ENCODE results near the gene NCKAP5. TPM values are rescaled to one million over a fixed set of nuclear protein-coding genes. Genes with fewer than 3 reads are reported as not detected.
A peak's percentile ranks its signal among the peaks of the same experiment; 100 is the strongest.

NCKAP5 gene
- polyA plus RNA-seq, 1 experiment: 2.1 TPM

GRCh38 chr2:133262893-133263292 lies 305.4 kb downstream of the NCKAP5 start:
- H3K4me3 ChIP-seq (ENCODE audit: low read depth, low read length): no peak overlapping the region
- no peaks in the 10 kb centered on the region for H3K27me3 ChIP-seq (ENCODE audit: control insufficient read depth, insufficient read depth, low read length)
- TF ChIP-seq CTCF (IDR thresholded peaks at IDR 0.05; ENCODE audit: insufficient read depth, low read depth, low read length): peak; percentile 53
- ChIA-PET CTCF (interaction anchor here (0.6 to 5.6 kb wide), 12 partner anchors 23 to 582 kb away, joined by 3 to 37 read pairs (median 3); partner anchors contain the start of gene NCKAP5), POLR2A (no interaction called here)
- no peaks in the 10 kb centered on the region for H3K36me3 ChIP-seq (ENCODE audit: control insufficient read depth, insufficient read depth, low read length)
- DNase-seq (ENCODE audit: low read depth): no peak

GRCh38 chr2:133255360-133255759 lies 312.9 kb downstream of the NCKAP5 start:
- POLR2A ChIA-PET: no interaction called here
- Histone ChIP-seq H3K27me3 (ENCODE audit: control insufficient read depth, insufficient read depth, low read length) (no peaks in the 10 kb centered on the region), H3K4me3 (ENCODE audit: low read depth, low read length) (no peak overlapping the region), H3K36me3 (ENCODE audit: control insufficient read depth, insufficient read depth, low read length) (no peaks in the 10 kb centered on the region)
- CTCF ChIA-PET: interaction anchor here (0.6 to 1.8 kb wide), 2 partner anchors 13 to 282 kb away, joined by 3 to 6 read pairs; no protein-coding TSS in a partner anchor
- no peak for DNase-seq (ENCODE audit: low read depth)
- no peak for TF ChIP-seq CTCF (IDR thresholded peaks at IDR 0.05; ENCODE audit: insufficient read depth, low read depth, low read length)

- ChIA-PET CTCF (interaction anchor here (1.0 kb wide), 1 partner anchor 9 kb away, joined by 3 read pairs; no protein-coding TSS in a partner anchor), POLR2A (no interaction called here)
- Histone ChIP-seq H3K4me3 (ENCODE audit: low read depth, low read length) (no peak overlapping the region), H3K36me3 (ENCODE audit: control insufficient read depth, insufficient read depth, low read length) (no peaks in the 10 kb centered on the region), H3K27me3 (ENCODE audit: control insufficient read depth, insufficient read depth, low read length) (no peaks in the 10 kb centered on the region)
- no peak for DNase-seq (ENCODE audit: low read depth)
- no peak for TF ChIP-seq CTCF (IDR thresholded peaks at IDR 0.05; ENCODE audit: insufficient read depth, low read depth, low read length)
Observed at GRCh38 chr2:133253793-133254192, 314.5 kb downstream of the NCKAP5 start.

- Histone ChIP-seq H3K4me3 (ENCODE audit: low read depth, low read length) (no peak overlapping the region), H3K36me3 (ENCODE audit: control insufficient read depth, insufficient read depth, low read length) (no peaks in the 10 kb centered on the region), H3K27me3 (ENCODE audit: control insufficient read depth, insufficient read depth, low read length) (no peaks in the 10 kb centered on the region)
- no peak for DNase-seq (ENCODE audit: low read depth)
- CTCF ChIA-PET: no interaction called here
- POLR2A ChIA-PET: no interaction called here
- no peak for TF ChIP-seq CTCF (IDR thresholded peaks at IDR 0.05; ENCODE audit: insufficient read depth, low read depth, low read length)
Observed at GRCh38 chr2:133252780-133253355, 315.4 kb downstream of the NCKAP5 start.

GRCh38 chr2:133249362-133249761 lies 318.9 kb downstream of the NCKAP5 start:
- no peaks in the 10 kb centered on the region for H3K27me3 ChIP-seq (ENCODE audit: control insufficient read depth, insufficient read depth, low read length)
- ChIA-PET CTCF (interaction anchor here (0.6 kb wide), 1 partner anchor 69 kb away, joined by 3 read pairs; no protein-coding TSS in a partner anchor), POLR2A (no interaction called here)
- DNase-seq (ENCODE audit: low read depth): no peak
- peaks cover 1% of the 10 kb centered on the region for H3K36me3 ChIP-seq (ENCODE audit: control insufficient read depth, insufficient read depth, low read length)
- no peak overlapping the region for H3K4me3 ChIP-seq (ENCODE audit: low read depth, low read length)
- no peak for TF ChIP-seq CTCF (IDR thresholded peaks at IDR 0.05; ENCODE audit: insufficient read depth, low read depth, low read length)
